K562 (cell line): Measurements from ENCODE around the gene ATP6V0E2. TPM values are rescaled to one million over a fixed set of nuclear protein-coding genes. Genes with fewer than 3 reads are reported as not detected.
A peak's percentile ranks its signal among the peaks of the same experiment; 100 is the strongest.

Source experiments
- AFF4 ChIP-seq: sonication (generic); formaldehyde crosslinking; IDR thresholded peaks from 2 replicates; pipeline ENCODE4 v1.8.0; 2023; ENCODE audit warnings: mild to moderate bottlenecking, missing genetic modification reagents
- ATF1 ChIP-seq, 2 experiments: fragments of 450-650 bp in 1 of 2; IDR thresholded peaks; 2 replicates each; pipeline ENCODE4 v1.6.1; 2016; ENCODE audit warnings: missing compliant biosample characterization in 1 of 2, missing genetic modification characterization in 1 of 2
- E4F1 ChIP-seq: fragments of 250-450 bp; sonication (Bioruptor Pico); IDR thresholded peaks from 2 replicates; pipeline ENCODE4 v1.5.0; 2021; ENCODE audit warnings: mild to moderate bottlenecking, borderline replicate concordance
- ELF1 ChIP-seq: fragments of 200-800 bp; sonication (Bioruptor generic); IDR thresholded peaks from 2 replicates; pipeline ENCODE4 v1.6.1; 2016; ENCODE audit warnings: missing genetic modification characterization, missing compliant biosample characterization
- KDM5B ChIP-seq: fragments of 200-600 bp; sonication (generic); IDR thresholded peaks from 2 replicates; pipeline ENCODE4 v1.6.1; 2012; ENCODE audit warnings: low read depth, mild to moderate bottlenecking, moderate library complexity, low read length, control low read depth, inconsistent platforms; ENCODE audit not compliant: insufficient replicate concordance
- NFIC ChIP-seq: fragments of 450-650 bp; IDR thresholded peaks from 2 replicates; pipeline ENCODE4 v1.6.1; 2017; ENCODE audit warnings: mild to moderate bottlenecking, inconsistent platforms
- NFYB ChIP-seq: IDR thresholded peaks from 2 replicates; pipeline ENCODE4 v1.6.1; 2011; ENCODE audit warnings: mild to moderate bottlenecking, moderate library complexity; ENCODE audit not compliant: insufficient read length; ENCODE audit errors: extremely low read depth
- NKRF ChIP-seq: fragments of 450-650 bp; IDR thresholded peaks from 2 replicates; pipeline ENCODE4 v1.6.1; 2016; ENCODE audit warnings: borderline replicate concordance
- RCOR1 ChIP-seq, 2 experiments: IDR thresholded peaks; 2 replicates each; pipeline ENCODE4 v1.6.1; 2012; ENCODE audit warnings: low read depth in 2 of 2, low read length in 2 of 2, borderline replicate concordance in 1 of 2, improper control_type of control experiment in 1 of 2
- TRIM24 ChIP-seq, 2 experiments: fragments of 450-650 bp; IDR thresholded peaks; 2 replicates each; pipeline ENCODE4 v1.6.1; 2016
- ZNF639 ChIP-seq, 2 experiments: fragments of 200-800 bp in 1 of 2; sonication (Bioruptor generic) in 1 of 2; sonication (generic) in 1 of 2; formaldehyde crosslinking in 1 of 2; IDR thresholded peaks in 1 of 2; conservative IDR thresholded peaks in 1 of 2; 2 replicates each; pipeline versions ENCODE4 v1.5.0 to v1.6.1; 2016 to 2020; ENCODE audit warnings: missing compliant biosample characterization in 1 of 2, missing genetic modification characterization in 1 of 2, missing genetic modification reagents in 1 of 2
- ZNF75A ChIP-seq: fragments of 450-650 bp; formaldehyde crosslinking; IDR thresholded peaks from 2 replicates; pipeline ENCODE4 v1.4.0; 2020; ENCODE audit warnings: mild to moderate bottlenecking
- polyA plus RNA-seq, 8 experiments: library from polyadenylated mRNA; depleted of rRNA in 4 of 8; stranded (reverse) in 5 of 8; unstranded in 3 of 8; fragments of >200 nt; fragmentation: Nextera tagmentation in 2 of 8; fragmentation: Illumina TruSeq in 1 of 8; extraction: Ambion mirVana in 2 of 8; extraction: Trizol in 1 of 8; gene quantifications; 2 replicates each; pipeline versions ENCODE4 v1.2.1 to v1.2.3, GENCODE V29; 2011 to 2014; ENCODE audit warnings: inconsistent platforms in 1 of 8, missing spikeins in 1 of 8
- total RNA-seq, 7 experiments: library from RNA; depleted of rRNA in 6 of 7; stranded (reverse); fragments of >200 nt in 6 of 7; fragmentation: Illumina TruSeq in 2 of 7; extraction: Trizol in 2 of 7; gene quantifications; 2 replicates each; pipeline versions ENCODE4 v1.2.1 to v1.2.3, GENCODE V29; 2011 to 2021; ENCODE audit warnings: low replicate concordance in 1 of 7
- TF ChIP-seq, protein P1 (sequence below): fragments of 200-800 bp; sonication (Bioruptor generic); IDR thresholded peaks from 2 replicates; pipeline ENCODE4 v1.6.1; 2017; ENCODE audit warnings: missing genetic modification characterization, missing compliant biosample characterization

ATP6V0E2 gene
- total and polyA plus RNA-seq, 9 of the 15 experiments (the other 6 are each of a cell fraction or from before 2014, with no cell fraction given) = 0.55 to 18.5 (median 10.9) TPM

GRCh38 chr7:149838224-149838991 lies 35.4 kb upstream of the ATP6V0E2 start, which contains the start of gene ZNF862 (continued):
- TF ChIP-seq NFYB (peak; percentile 54), AFF4 (CRISPR knock-in tag) (peak; percentile 74; the same call in 1 of the 2 replicates), ATF1 (CRISPR knock-in tag; IDR thresholded peaks at IDR 0.05) (no peak), ATF1 (tag; IDR thresholded peaks at IDR 0.05) (peak; percentile 88), ZNF75A (CRISPR knock-in tag) (0 out of 2 replicates have a peak, but pooled peaks have one; percentile 51), NKRF (no peak), E4F1 (CRISPR knock-in tag) (peak; percentile 100), ZNF639 (CRISPR knock-in tag; conservative IDR thresholded peaks at IDR 0.05 in 1 of 2, IDR thresholded peaks at IDR 0.05 in 1 of 2) (peak in 1 of 2 experiments; percentile 75; a peak in 1 of 4 replicates), TRIM24 (IDR thresholded peaks at IDR 0.05) (peak in 1 of 2 experiments; percentile 89; a peak in 2 of 4 replicates), ELF1 (tag) (0 out of 2 replicates have a peak, but pooled peaks have one; percentile 15), KDM5B (peak; percentile 94), NFIC (peak; percentile 92), RCOR1 (IDR thresholded peaks at IDR 0.05; ENCODE audit: borderline replicate concordance in 1 of 2, low read depth in 2 of 2, low read length in 2 of 2) (peak in 1 of 2 experiments; percentile 70; a peak in 3 of 4 replicates)
- TF ChIP-seq, protein P1, sequence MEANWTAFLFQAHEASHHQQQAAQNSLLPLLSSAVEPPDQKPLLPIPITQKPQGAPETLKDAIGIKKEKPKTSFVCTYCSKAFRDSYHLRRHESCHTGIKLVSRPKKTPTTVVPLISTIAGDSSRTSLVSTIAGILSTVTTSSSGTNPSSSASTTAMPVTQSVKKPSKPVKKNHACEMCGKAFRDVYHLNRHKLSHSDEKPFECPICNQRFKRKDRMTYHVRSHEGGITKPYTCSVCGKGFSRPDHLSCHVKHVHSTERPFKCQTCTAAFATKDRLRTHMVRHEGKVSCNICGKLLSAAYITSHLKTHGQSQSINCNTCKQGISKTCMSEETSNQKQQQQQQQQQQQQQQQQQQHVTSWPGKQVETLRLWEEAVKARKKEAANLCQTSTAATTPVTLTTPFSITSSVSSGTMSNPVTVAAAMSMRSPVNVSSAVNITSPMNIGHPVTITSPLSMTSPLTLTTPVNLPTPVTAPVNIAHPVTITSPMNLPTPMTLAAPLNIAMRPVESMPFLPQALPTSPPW (CRISPR knock-in tag) = peak; percentile 93
